Inflammatory macrophage (primary cell): ENCODE results near the gene PRKCB.

Experiments used
- DNase-seq, 2 donors: peaks; one replicate each; pipeline ENCODE4 v3.0.0-alpha.2; 2020 to 2022

PRKCB gene

GRCh38 chr16:24257958-24258357 is 422.2 kb downstream of the PRKCB start:
- peak in 1 of 2 donors; percentile 11 for DNase-seq

- DNase-seq, result peak; percentile 24 to 44
These were observed 423.0 kb downstream of the PRKCB start for GRCh38 chr16:24258791-24259190.

- peak; percentile 55 to 59 for DNase-seq
These were observed 427.0 kb downstream of the PRKCB start for GRCh38 chr16:24262816-24263215.
